ENCODE results near the gene RNASE4.

The RNASE4 gene

DNA sequence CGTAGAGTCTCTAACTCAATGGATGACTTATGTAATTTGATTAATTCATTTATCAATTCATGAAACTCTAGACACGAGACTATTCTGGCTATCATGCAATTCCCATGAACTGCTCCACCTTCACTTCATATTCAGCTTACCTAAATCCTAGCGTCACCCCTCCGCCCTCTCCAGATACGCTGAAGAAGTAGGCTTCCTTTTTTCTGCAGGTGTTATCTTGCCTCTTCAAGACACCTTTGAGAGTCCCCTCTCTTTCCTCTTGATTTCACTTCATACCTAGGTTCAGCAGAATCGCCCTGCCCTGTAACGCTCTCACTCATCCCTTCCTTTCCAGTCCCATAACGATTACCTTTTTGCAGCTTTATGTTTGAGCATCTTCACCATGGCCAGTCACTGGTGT, 4.0 kb upstream of the RNASE4 start:
- TF ChIP-seq CSDC2 (CRISPR knock-in tag; IDR thresholded peaks at IDR 0.05) (no peak), PATZ1 (CRISPR knock-in tag; IDR thresholded peaks at IDR 0.05; ENCODE audit: borderline replicate concordance) (no peak), ZFP30 (CRISPR knock-in tag; IDR thresholded peaks at IDR 0.05) (no peak), ZNF565 (CRISPR knock-in tag; conservative IDR thresholded peaks at IDR 0.05; ENCODE audit: low read depth) (no peak), ZC3H10 (CRISPR knock-in tag; IDR thresholded peaks at IDR 0.05) (no peak), PPARA (CRISPR knock-in tag; IDR thresholded peaks at IDR 0.05; ENCODE audit: borderline replicate concordance) (no peak), ZFP3 (CRISPR knock-in tag; IDR thresholded peaks at IDR 0.05) (no peak)
- TF ChIP-seq, protein P1, sequence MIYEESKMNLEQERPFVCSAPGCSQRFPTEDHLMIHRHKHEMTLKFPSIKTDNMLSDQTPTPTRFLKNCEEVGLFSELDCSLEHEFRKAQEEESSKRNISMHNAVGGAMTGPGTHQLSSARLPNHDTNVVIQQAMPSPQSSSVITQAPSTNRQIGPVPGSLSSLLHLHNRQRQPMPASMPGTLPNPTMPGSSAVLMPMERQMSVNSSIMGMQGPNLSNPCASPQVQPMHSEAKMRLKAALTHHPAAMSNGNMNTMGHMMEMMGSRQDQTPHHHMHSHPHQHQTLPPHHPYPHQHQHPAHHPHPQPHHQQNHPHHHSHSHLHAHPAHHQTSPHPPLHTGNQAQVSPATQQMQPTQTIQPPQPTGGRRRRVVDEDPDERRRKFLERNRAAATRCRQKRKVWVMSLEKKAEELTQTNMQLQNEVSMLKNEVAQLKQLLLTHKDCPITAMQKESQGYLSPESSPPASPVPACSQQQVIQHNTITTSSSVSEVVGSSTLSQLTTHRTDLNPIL (CRISPR knock-in tag; IDR thresholded peaks at IDR 0.05; ENCODE audit: low read depth), result no peak
- ATAC-seq, result no peak

- TF ChIP-seq, protein P2, sequence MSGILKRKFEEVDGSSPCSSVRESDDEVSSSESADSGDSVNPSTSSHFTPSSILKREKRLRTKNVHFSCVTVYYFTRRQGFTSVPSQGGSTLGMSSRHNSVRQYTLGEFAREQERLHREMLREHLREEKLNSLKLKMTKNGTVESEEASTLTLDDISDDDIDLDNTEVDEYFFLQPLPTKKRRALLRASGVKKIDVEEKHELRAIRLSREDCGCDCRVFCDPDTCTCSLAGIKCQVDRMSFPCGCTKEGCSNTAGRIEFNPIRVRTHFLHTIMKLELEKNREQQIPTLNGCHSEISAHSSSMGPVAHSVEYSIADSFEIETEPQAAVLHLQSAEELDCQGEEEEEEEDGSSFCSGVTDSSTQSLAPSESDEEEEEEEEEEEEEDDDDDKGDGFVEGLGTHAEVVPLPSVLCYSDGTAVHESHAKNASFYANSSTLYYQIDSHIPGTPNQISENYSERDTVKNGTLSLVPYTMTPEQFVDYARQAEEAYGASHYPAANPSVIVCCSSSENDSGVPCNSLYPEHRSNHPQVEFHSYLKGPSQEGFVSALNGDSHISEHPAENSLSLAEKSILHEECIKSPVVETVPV (CRISPR knock-in tag; IDR thresholded peaks at IDR 0.05), result no peak
- TF ChIP-seq PATZ1 (CRISPR knock-in tag; IDR thresholded peaks at IDR 0.05; ENCODE audit: borderline replicate concordance) (no peak), ISL1 (CRISPR knock-in tag; IDR thresholded peaks at IDR 0.05) (no peak), TCF4 (CRISPR knock-in tag; IDR thresholded peaks at IDR 0.05; ENCODE audit: borderline replicate concordance) (no peak), RARB (CRISPR knock-in tag; IDR thresholded peaks at IDR 0.05) (no peak), ZFP30 (CRISPR knock-in tag; IDR thresholded peaks at IDR 0.05) (no peak), SNAI2 (CRISPR knock-in tag; IDR thresholded peaks at IDR 0.05) (no peak), GLIS3 (CRISPR knock-in tag; IDR thresholded peaks at IDR 0.05) (no peak), TOX (CRISPR knock-in tag; IDR thresholded peaks at IDR 0.05; ENCODE audit: borderline replicate concordance) (no peak), ZNF8 (CRISPR knock-in tag; IDR thresholded peaks at IDR 0.05) (no peak)
- TF ChIP-seq, protein P3, sequence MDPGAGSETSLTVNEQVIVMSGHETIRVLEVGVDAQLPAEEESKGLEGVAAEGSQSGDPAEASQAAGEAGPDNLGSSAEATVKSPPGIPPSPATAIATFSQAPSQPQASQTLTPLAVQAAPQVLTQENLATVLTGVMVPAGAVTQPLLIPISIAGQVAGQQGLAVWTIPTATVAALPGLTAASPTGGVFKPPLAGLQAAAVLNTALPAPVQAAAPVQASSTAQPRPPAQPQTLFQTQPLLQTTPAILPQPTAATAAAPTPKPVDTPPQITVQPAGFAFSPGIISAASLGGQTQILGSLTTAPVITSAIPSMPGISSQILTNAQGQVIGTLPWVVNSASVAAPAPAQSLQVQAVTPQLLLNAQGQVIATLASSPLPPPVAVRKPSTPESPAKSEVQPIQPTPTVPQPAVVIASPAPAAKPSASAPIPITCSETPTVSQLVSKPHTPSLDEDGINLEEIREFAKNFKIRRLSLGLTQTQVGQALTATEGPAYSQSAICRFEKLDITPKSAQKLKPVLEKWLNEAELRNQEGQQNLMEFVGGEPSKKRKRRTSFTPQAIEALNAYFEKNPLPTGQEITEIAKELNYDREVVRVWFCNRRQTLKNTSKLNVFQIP (CRISPR knock-in tag; IDR thresholded peaks at IDR 0.05; ENCODE audit: borderline replicate concordance, low read depth), result no peak
- ATAC-seq, result peak; percentile 7; the same call in 2 of the 3 replicates
Observed at GRCh38 chr14:20680843-20681347, 3.5 kb upstream of the RNASE4 start.

GRCh38 chr14:20681348-20682126, 2.8 kb upstream of the RNASE4 start:
- ATAC-seq, result peak; percentile 17
- TF ChIP-seq, protein P3 (CRISPR knock-in tag; IDR thresholded peaks at IDR 0.05; ENCODE audit: borderline replicate concordance, low read depth), result 0 out of 2 replicates have a peak, but pooled peaks have one; percentile 24
- TF ChIP-seq TSHZ2 (CRISPR knock-in tag; IDR thresholded peaks at IDR 0.05) (peak; percentile 38; the same call in 1 of the 2 replicates), ZFP30 (CRISPR knock-in tag; IDR thresholded peaks at IDR 0.05) (no peak)
